Activated T-helper 9 cell treated with anti-CD3 and anti-CD28 coated beads, Interleukin-2, amount 50 U/mL, for 16 hours (primary cell): Measurements from ENCODE around the gene C6orf15.

ENCODE experiments used
- DNase-seq: peaks from one replicate; pipeline ENCODE4 v3.0.0-alpha.2; 2020; ENCODE audit warnings: low read depth

Gene C6orf15

DNA sequence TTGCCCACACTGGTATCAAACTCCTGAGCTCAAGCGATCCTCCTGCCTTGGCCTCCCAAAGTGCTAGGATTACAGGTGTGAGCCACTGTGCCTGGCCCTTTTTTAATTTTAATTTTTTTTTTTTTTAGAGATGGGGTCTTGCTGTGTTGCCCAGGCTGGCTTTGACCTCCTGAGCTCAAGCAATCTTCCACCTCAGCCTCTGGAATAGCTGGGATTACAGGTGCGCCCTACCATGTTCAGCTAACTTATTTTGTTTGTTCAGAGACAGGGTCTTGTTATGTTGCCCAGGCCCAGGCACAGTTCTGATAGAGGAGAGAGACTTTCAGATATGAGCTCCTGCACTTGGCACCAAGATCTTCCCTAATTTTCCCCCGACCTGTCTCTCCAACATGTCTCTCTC is 18.4 kb upstream of the C6orf15 start:
- no peak for DNase-seq

DNA sequence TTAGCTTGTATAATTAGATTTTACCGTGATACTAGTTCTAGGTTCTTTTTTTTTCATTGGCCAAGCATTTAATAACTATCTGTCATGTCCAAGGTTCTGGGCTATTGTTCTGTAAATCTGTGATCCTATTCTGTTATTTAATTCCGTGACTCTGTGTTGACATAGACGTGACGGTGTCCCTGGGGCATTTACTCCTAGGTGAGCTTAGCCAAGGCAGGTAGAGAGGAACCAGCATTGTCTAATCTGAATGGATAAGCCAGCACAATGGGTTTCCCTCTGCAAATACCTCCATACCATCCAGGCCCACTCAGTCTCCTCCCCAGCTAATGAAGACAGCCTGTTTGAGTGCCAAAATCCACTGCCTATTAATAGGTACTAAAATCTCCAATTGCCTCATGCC is 16.8 kb upstream of the C6orf15 start:
- DNase-seq, result no peak

DNA sequence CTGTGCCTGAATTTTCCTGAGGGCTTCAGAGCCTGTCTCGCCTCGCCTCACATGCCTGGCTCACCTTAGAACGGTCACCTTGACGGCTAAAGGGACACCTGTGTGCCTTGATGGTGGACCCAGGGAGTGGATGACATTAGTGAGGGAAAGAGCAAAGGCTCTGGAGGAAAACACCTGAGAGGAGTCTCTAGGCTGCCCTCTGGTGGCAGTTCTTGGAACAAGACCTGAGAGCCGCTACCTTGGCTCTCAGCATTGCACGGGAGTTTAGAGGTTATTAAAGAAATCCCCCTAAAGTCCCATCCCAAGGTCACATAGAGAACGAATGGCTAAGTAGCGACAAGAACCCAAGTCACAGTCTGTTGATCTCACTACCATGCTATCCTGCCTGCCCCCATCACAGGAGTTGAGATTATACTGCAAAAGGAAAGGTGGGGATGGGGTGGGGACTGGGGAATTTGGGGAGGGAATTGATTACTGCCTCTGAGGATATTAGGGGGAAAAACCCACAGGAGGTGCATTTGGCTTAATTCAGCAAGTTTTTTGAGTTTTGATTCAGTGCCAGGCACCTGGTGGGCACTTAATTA is 15.8 kb upstream of the C6orf15 start:
- peak; percentile 58 for DNase-seq

DNA sequence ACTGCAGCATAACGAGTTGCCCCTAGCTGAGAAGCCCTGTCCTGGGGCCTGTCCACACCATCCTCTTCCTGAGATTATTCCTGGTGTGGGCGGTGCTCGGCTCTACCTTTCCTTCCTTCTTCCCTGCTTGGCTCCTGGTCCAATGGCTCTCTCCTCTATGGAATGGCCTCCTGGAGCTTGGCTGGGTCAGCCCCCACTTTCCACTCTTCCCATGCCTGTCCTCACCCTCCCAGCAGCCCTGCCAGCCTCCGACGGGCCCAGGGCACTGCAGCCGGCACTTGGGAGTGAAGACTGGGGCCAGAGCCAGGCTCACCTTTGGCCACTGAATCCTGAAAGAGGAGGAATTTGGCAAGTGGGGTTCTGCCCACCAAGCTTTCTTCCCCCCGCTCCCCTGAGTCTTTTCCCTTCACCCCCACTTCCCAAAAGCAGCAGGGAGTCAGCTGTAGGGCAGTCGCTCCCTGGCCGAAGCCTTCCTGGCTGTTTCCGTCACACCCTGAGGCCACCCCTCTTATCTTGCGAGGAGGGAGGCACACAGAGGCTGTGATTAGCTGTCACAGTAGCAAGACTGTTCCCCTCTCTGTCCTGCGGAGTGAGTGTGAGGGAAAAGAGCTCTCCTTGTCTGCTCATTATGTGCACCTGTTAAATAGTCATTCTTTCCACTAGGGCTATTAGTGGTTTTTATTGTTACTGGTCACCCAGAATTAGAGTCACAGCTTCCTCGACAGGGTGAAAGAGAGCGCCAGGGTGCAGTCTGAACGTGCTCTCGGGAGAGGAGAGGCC is 14.2 kb upstream of the C6orf15 start:
- no peak for DNase-seq

DNA sequence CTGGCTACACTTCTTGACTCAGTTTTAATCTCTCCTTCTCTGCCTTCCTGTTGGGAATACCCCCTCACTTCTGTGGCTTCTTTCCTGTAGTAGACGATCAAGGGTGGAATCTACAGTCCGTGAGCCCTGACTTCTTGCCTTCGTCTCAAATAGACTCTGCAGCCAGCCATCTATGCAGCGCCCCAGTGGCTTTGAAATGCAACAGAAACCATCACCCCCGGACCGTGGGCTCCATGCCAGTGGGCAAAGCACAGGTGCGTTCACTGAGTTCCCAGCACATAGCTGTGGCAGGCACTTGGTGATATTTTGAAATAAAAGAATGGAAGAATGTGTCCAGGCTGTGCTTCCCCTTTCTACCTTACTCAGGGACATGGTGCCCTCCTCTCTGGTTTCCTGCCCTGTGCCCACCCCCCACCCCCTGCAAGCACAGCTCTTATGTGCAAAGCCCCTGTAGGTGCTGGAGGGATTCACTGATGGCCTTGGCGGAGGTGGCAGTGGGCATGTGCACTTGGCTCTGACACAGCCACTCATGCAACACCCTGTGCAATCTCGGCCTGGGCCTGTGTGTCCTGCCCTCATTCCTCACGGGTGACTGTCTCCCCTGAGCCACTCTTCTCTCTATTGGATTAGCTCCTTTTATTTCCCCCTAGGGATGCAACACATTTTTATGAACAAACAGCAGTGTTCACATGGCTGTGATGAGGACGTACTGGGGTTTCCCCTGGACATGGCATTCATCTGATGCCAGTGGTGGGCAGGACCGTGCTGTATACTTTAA is 13.4 kb upstream of the C6orf15 start:
- DNase-seq, result no peak

DNA sequence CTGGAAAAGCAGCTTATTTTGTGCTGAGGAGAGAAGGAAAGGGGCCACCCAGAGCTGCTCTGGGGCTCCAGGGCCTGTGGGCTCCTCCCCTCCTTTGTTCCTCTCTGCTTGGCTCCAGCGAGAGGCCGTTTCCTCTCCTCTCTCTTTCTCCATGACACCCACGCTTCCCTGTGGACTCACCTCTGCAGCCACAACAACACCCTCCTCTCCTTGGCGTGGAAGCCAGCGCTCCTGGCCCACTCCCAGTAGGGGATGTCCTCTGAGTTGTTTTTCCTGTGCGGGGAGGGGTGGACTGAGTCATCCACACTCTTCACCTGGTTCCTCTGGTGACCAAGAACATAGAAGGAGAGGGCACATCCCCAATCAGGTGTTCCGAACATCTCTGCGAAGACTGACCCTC is 12.8 kb upstream of the C6orf15 start:
- DNase-seq, result no peak

DNA sequence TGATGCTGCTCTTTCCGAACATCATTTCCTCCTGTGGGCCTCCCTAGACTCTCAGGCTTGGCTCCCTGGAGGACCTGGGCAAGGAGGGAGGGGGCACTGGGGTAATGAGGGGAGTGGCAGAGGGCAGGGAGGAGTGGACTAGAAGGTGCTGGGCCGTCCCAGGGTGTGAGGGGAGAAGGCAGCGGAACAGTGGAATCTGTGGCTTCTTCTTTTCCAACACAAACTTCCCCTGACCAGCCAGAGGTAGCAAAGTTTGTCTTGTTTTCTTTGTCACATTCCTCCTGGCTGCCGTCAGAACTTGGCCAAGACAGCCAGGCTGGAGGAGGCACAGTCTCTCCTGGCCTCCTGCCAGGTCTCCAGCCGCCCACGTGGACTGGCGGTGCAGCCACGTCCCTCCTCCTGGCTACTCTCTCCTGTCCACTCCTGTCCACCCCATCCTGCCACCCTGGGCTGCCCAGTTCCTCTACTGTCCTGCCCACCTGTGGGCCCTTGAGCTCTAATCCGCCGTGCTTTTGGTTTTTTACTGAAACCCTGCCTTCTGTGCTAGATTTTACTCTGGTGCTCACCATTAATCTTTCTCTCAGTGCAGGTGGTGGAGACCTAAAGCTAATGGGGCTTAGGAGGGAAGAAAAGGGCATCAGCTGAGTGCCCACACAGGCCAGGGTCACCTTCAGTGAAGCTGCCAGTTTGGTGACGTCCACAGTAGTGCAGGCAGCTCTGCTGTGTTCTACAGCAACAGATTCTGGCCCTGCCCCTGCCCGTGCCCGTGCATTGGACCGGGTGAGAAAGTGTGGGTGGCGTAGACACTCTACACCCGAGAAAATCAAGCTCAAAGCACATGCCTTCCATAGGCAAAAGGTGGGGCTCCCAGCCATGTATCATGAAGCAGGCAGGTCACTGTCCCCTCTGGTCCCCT is 10.7 kb upstream of the C6orf15 start:
- no peak for DNase-seq

DNA sequence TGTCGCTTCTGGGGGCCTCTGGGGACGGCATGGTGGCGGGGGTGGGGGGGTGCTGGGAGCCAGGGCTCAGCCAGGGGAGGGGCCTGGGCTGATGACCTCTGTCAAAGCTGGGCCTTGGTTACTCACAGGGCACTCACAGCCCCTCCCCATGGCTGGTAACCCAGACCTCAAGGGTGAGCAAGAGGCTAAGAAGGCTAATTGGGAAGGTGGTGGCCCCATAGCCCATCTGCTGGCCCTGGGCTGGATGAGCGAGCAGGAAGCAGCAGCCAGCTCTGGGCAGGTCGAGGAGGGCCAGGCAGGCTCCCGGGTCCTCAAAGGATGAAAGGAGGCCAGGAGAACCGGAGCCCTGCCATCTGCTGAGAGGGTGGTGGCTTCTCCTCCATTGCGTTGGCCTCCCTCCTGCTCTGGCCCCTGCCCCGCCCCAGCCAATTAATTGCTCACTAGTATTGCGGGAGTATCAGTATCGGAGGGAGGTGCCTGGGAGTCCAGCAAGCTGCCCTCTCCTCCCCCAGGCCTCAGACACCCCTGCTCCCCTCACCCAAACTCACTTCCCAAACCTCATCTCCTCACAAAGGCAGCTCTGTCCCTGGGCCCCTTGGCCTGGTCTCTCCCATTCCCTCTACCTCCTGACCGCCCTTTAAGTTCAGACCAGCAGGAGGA is 8.9 kb upstream of the C6orf15 start:
- DNase-seq, result no peak

DNA sequence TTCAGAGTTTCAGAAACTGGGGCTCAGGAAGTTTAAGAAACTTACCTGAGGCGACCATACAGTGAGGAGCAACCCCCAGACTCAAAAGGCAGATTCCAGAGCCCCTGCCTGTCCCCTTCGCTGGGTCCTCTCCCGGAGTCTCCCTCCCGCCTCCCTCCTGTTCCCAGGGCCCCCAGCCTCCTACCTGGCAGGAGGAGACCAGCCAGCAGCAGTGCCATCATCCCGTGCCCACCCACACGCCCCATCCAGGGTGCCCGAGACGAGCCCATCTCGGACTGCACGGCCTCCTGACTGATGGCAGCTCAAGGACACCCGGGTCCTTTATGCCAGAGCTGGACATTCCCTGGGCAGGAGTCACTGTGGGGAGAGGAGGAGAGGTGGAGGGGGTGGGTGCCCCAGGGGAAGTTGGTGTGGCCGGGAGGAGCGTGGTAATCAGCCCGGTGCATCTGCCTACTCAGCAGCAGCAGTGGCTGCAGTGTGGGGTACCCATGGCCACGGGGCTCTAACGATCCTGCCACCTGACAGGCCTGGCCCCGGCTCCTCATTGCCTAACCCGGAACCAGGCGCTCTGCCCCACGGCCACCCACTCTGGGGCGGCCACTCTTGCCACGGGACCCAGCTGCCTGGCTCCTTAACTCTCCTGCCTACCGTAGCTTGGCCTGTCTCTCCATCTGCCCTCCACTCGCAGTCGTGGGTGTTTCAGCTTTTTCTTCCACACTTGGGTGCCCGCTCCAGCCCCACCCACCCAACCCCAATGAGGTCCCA is 8.0 kb upstream of the C6orf15 start, which contains the start of gene CDSN:
TSS of gene CDSN (minus strand) at position 296 of the 765 bp plus-strand sequence. CDS start at position 269, 27 bp downstream.
- no peak for DNase-seq

DNA sequence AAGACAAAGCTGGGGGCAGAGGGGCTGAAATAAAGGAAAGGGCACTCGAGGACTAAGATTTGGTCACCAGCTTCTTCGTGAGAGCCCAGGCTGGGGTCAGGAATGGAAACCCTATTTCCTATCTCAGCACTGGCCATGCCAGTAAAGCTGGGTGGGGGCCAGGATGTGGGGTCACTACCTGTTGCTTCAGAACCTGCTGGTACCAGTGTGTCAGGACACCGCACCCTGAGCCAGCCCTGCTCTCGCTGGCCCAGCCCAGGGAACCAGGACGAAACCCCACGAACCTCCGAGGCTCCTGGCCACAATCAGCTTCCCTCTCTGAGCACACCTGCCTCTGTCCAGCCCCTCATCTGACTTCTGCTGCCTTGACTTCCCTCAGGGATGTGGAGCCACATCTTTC is 5.8 kb upstream of the C6orf15 start:
- no peak for DNase-seq

DNA sequence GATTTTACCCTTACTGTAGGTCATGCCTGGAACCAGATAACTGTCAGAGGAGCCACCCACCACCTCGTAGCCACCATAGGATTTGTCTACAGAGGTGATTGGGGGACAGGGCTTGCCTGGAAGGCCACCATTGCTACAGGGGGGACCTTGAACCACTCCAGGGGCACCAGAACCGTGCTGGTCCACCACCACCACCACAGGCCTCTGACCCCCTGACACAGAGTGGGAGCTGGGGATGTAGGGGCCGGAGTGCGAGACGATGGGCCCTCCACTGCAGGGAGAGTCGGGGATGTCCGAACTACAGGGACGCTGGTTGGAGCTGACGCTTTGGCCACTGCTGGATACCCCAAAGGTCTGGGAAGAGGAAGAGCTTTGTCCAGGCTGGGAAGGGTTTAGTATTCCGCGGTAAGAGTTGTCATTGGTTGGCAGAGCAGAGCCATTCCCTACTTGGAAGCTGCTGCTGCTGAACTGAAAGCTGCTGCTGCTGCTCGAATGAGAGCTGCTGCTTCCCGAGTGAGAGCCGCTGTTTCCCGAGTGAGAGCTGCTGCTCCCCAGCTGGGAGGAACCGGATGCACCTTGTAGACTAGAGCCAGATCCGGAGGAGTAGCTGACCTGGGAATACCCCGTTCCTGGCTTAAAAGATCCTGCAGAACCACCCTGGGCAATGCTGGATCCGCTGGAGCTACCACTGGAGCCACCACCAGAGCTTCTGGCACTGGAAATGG is 4.4 kb upstream of the C6orf15 start:
- DNase-seq, result no peak

DNA sequence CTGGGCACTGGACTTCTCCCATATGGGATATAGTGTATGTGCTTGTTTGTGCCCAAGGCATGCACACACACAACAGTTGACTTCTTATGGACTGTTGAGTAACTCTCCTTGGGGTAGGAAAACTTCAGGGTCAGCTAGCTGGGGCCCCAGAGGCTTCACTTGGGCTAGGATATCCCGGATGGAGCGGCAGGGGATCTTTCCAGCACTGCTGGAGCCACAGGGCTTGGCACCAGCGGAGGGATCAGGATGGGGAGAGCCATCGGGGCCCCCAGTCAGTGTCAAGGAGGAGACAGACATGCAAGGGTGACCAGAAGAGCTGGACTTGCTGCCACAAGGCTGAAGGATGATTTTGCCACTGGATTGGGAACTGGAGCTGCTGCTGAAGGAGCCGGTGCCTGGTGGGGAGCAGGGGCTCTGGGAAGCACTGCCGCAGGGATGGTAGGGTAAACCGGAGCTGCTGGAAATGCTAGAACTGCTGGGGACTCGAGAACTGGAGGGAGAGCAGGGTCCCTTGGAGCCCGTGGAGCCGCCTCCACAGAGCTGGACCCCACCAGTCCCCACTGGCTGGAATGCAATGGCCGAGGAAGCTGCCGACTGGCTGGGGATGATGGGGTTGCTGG is 3.7 kb upstream of the C6orf15 start:
- no peak for DNase-seq

DNA sequence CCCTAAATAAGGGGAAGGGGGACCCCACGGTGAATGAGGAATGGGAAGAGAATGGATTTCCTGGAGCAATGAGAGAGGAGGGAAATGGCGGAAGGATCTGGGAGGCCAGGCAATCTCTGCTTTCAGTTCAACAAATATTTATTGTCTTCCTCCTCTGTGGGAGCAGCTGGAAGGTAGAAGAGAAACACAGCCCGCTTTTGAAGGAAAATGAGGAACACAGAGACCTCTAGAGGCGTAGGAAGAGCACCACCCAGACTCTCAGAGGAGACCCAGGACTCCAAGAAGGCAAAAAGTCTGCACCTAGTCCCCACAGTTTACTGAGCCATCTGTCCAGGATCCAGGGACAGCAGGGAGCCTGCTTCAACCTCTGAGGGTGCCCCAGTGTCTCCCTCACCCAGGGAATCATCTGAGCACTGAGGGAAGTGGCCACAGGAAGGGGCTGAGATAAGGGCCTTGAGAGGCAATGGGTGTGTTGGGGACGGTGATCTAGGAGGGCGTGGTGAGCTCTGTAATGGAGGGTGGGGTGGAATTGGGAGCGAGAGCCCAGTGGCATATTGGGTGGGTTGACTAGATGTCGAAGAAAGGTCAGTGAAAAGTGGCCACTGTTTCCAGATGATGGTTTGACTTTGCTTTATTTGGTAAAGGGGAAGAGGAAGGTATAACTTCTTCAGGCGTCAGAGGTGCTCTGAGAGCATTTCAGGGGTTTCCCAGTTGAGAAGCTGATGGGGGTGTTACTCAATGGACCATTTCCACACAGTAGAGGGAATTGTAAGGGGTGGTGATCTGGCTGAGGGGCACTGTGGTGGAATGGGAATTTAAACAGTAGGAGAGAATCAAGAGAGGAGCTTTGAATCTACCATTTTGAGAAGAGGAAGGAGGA is 2.8 kb upstream of the C6orf15 start:
- DNase-seq, result no peak

DNA sequence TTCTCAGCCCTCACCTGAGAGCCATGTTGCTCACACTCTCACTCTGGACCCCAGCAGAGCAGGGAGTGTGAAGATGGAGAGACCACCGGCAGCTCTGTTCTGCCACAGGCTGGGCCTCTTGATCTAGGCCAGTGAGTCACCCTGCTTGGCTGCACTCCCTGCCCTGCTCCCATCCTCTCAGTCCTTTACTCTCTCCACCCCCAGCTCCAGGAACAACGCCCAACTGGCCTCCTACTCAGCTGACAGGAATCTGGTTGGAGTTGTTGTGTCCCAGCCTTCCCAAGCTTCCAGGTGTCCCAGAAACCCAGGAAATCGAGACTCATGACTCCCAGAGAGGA is 2.1 kb upstream of the C6orf15 start, which contains the start of gene PSORS1C1:
TSS of gene PSORS1C1 (plus strand) at position 260 of the 338 bp plus-strand sequence. CDS start 14,833 bp downstream, outside the sequence.
- no peak for DNase-seq

DNA sequence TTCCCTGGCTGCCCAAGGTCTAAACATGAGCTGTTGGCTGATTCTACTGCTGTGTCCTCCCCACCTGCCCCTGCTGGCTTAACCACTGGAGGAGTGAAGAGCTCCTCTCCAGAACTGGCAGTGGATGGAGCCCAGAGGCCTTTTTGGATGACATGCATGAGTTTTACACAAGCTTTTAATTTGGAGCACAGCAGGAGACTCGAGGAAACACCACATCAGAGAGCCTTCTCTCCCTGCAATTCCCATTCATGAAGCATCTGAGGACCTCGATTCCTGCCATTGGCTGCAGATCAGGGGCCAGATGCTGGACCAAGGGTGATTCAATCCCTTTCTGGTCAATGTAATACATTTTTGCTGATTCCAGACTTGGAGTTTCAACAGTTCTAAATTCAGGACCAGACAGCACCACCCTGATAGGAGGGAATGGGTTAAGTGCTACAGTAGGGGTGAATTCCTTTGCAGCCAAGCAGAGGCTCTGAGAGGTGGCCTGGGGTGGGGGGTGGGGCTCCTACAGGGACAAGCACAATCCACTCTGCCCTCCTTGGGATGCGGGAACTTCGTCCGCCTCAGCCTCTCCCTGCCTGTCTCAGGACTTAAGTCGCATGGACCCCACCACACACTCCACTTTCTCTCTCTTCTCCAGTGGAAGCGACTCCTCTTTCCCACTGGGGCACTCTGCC is 1.6 kb upstream of the C6orf15 start:
- no peak for DNase-seq

DNA sequence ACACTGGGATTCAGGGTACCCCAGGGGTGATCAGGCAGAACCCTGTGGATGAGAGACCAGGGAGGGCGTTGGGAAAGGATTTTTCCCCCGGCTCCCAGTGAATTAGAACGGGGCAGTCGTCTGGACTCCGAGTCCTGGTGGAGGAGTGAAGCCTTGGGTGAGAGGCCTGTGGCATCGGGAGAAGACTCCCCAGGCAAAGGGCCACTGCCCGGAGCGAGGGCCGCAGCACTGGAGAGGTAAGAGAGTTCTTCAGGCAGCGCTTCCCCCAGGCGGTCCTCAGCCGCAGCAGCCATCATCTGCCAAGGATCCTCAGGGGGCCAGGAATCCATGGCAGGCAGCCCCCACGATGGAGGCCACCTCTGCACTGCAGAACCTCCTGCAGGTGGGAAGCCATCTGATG is 663 bp downstream of the C6orf15 start:
- no peak for DNase-seq

DNA sequence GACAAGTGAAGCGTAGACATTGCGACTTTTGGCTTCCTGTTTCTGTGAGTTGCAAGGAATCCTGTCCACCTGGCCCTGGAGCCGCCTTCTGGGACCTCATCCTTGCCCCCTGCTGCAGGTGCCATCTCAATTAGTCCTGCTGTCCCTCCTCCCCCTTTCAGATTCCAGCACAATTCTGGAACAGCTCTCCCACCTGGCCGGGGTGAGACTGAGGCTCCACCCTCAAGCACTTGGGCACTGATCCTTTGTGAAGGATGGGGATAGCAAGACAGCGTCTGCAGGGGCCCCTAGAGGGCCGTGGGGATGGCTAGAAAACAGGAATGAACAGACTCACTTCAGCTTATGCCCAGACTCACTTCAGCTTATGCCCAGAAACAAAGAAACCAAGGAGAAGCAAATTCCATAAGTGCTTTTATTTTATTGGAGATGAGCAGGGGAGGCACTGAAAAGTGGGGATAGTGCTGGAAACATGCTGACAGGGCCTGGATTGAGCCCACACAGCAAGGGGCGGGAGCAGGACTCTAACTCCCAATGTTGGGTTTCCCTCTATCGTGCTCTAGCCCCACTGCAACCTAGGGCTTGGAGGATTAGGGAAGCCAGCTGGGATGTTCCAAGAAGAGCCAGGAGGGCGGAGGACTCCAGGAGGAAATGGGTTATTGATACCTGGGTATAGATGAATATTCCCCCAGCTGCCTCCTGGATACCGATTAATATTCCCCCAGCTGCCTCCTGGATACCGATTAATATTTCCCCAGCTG is 1.4 kb downstream of the C6orf15 start:
- DNase-seq, result no peak
